Neural cell (in vitro differentiated cells): ENCODE measurements around the gene LRRC49. TPM values are rescaled to one million over a fixed set of nuclear protein-coding genes. Genes with fewer than 3 reads are reported as not detected.

Experiments used
- H2AFZ ChIP-seq: fragments of 200-600, 300-800 bp; sonication (generic), shearing (Covaris generic); 2 replicates; pipeline ENCODE4 v1.6.0; 2014; ENCODE audit warnings: low read depth, mild to moderate bottlenecking, antibody characterized with exemption, low read length, moderate library complexity
- H3F3A ChIP-seq: fragments of 200-600 bp; shearing (Covaris generic); 2 replicates; pipeline ENCODE4 v1.6.1; 2016; ENCODE audit warnings: mild to moderate bottlenecking, moderate library complexity, mixed read lengths, antibody characterized with exemption, low read length; ENCODE audit not compliant: insufficient read depth, poor library complexity, severe bottlenecking
- H3K27ac ChIP-seq: fragments of 200-600, 300-800 bp; sonication (generic), shearing (Covaris generic); 2 replicates; pipeline ENCODE4 v1.5.1; 2014; ENCODE audit warnings: mild to moderate bottlenecking, low read length, moderate library complexity
- H3K27me3 ChIP-seq: fragments of 300-800, 200-600 bp; sonication (generic), shearing (Covaris generic); 2 replicates; pipeline ENCODE4 v1.6.0; 2014; ENCODE audit warnings: mild to moderate bottlenecking, low read depth, low read length, moderate library complexity; ENCODE audit not compliant: insufficient read depth
- H3K36me3 ChIP-seq: fragments of 300-800, 200-600 bp; sonication (generic), shearing (Covaris generic); 2 replicates; pipeline ENCODE4 v1.5.1; 2014; ENCODE audit warnings: mild to moderate bottlenecking, antibody characterized with exemption, low read length, moderate library complexity; ENCODE audit not compliant: insufficient read depth
- H3K4me2 ChIP-seq: fragments of 300-800, 200-600 bp; sonication (generic), shearing (Covaris generic); 2 replicates; pipeline ENCODE4 v1.6.0; 2014; ENCODE audit warnings: mild to moderate bottlenecking, low read length
- H3K4me3 ChIP-seq: fragments of 300-800, 200-600 bp; sonication (generic), shearing (Covaris generic); 2 replicates; pipeline ENCODE4 v1.5.1; 2014; ENCODE audit warnings: mild to moderate bottlenecking, low read length, moderate library complexity
- H3K79me2 ChIP-seq: fragments of 200-600 bp; shearing (Covaris generic); replicated peaks from 2 replicates; pipeline ENCODE4 v1.6.0; 2014; ENCODE audit warnings: mild to moderate bottlenecking, low read length, moderate library complexity; ENCODE audit not compliant: insufficient read depth
- H3K9ac ChIP-seq: fragments of 300-800, 200-600 bp; sonication (generic), shearing (Covaris generic); 2 replicates; pipeline ENCODE4 v1.6.1; 2016; ENCODE audit warnings: mild to moderate bottlenecking, low read length, mixed read lengths
- H3K9me2 ChIP-seq: fragments of 200-600 bp; shearing (Covaris generic); 2 replicates; pipeline ENCODE4 v1.6.1; 2016; ENCODE audit warnings: mild to moderate bottlenecking, low read length, mixed read lengths; ENCODE audit not compliant: insufficient read depth
- H3K9me3 ChIP-seq: fragments of 200-600, 300-800 bp; sonication (generic), shearing (Covaris generic); 2 replicates; pipeline ENCODE4 v1.6.1; 2016; ENCODE audit warnings: mild to moderate bottlenecking, mixed run types, low read length, moderate library complexity, mixed read lengths
- H4K20me1 ChIP-seq: fragments of 200-600 bp; shearing (Covaris generic); 2 replicates; pipeline ENCODE4 v1.6.1; 2016; ENCODE audit warnings: mild to moderate bottlenecking, mixed run types; ENCODE audit not compliant: insufficient read depth
- EP300 ChIP-seq: fragments of 450-650 bp; conservative IDR thresholded peaks from 2 replicates; pipeline ENCODE4 v1.6.1; 2014; ENCODE audit warnings: antibody characterized with exemption, mild to moderate bottlenecking, moderate library complexity; ENCODE audit not compliant: poor library complexity, severe bottlenecking
- EZH2 ChIP-seq: fragments of 200-600, 300-800 bp; shearing (Covaris generic), sonication (generic); IDR thresholded peaks from 2 replicates; pipeline ENCODE4 v1.6.1; 2014; ENCODE audit warnings: antibody characterized with exemption, low read length, borderline replicate concordance, mild to moderate bottlenecking; ENCODE audit not compliant: insufficient read depth, poor library complexity, severe bottlenecking
- MXI1 ChIP-seq: fragments of 450-650 bp; conservative IDR thresholded peaks from 2 replicates; pipeline ENCODE4 v1.6.1; 2014; ENCODE audit warnings: antibody characterized with exemption, mild to moderate bottlenecking; ENCODE audit not compliant: poor library complexity, severe bottlenecking
- POLR2AphosphoS5 ChIP-seq: IDR thresholded peaks from 2 replicates; pipeline ENCODE4 v1.6.1; 2012
- RAD21 ChIP-seq: fragments of 450-650 bp; conservative IDR thresholded peaks from 2 replicates; pipeline ENCODE4 v1.6.1; 2014; ENCODE audit warnings: antibody characterized with exemption, mild to moderate bottlenecking, moderate library complexity
- TAF1 ChIP-seq: IDR thresholded peaks from 2 replicates; pipeline ENCODE4 v1.6.1; 2012; ENCODE audit warnings: low read depth
- polyA plus RNA-seq: library from polyadenylated mRNA; depleted of rRNA; stranded (reverse); fragments of >200 nt; gene quantifications from 2 replicates; pipeline ENCODE4 v1.2.3, GENCODE V29; 2014
- TF ChIP-seq, protein P1 (sequence below): IDR thresholded peaks from 2 replicates; pipeline ENCODE4 v1.6.1; 2012; ENCODE audit warnings: borderline replicate concordance
- TF ChIP-seq, protein P2 (sequence below): fragments of 450-650 bp; IDR thresholded peaks from 2 replicates; pipeline ENCODE4 v1.5.1; 2014; ENCODE audit warnings: antibody characterized with exemption, mild to moderate bottlenecking, moderate library complexity; ENCODE audit not compliant: poor library complexity, severe bottlenecking

Gene LRRC49
- polyA plus RNA-seq, 1 donor from 2014 or later, result 141 TPM

DNA sequence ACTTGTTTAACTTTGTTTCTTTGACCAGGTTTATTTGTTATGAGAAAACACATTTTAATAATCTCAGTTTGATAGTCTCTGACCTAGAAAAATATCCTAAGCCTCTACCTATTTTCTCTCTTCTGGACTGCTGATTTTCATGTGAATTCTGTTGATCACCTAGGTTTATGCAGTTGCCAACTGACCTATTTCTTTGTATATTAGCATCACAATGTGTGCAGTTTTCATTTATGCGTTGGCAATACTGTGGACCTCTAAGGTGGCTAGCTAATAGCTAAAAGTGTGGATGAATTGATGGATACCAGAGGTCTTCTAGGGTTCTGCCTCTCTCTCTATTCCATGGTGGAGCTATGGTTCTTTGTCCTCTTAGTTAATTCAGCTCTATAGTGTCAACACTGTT is 72.1 kb downstream of the LRRC49 start:
- Histone ChIP-seq H3F3A (no peaks in the 10 kb centered on the region), H3K36me3 (peaks cover 7% of the 10 kb centered on the region), H3K4me3 (no peak overlapping the region), H3K9ac (no peak overlapping the region), H2AFZ (no peak overlapping the region), H3K9me2 (no peaks in the 10 kb centered on the region), H3K4me2 (no peak overlapping the region), H3K79me2 (no peaks in the 10 kb centered on the region), H3K9me3 (no peaks in the 10 kb centered on the region), H3K27ac (no peak overlapping the region), H3K27me3 (no peaks in the 10 kb centered on the region), H4K20me1 (no peaks in the 10 kb centered on the region)
- TF ChIP-seq EP300 (no peak), RAD21 (no peak), MXI1 (no peak)

DNA sequence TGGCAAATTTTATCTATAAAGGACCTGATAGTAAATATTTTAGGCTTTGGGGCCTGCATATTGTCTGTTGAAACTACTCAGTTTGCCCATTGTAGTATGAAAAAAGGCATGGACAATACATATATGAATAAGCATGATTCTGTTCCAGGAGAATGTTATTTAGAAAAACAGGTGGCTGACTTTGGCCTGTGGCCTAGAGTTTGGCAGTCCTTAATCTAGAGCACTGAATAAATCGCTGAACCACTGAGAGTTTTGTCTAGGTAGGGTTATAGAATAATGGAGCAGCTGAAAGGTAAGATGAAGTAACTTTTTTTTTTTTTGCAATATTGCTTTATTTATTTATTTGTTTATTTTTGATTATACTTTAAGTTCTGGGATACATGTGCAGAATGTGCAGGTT is 75.0 kb downstream of the LRRC49 start:
- no peak overlapping the region for H3K27ac ChIP-seq
- H4K20me1 ChIP-seq, result no peaks in the 10 kb centered on the region
- H3F3A ChIP-seq, result no peaks in the 10 kb centered on the region
- no peak overlapping the region for H3K9ac ChIP-seq
- TF ChIP-seq POLR2AphosphoS5 (no peak), TAF1 (no peak), MXI1 (no peak), RAD21 (no peak), EP300 (no peak), EZH2 (no peak)
- TF ChIP-seq, protein P1, sequence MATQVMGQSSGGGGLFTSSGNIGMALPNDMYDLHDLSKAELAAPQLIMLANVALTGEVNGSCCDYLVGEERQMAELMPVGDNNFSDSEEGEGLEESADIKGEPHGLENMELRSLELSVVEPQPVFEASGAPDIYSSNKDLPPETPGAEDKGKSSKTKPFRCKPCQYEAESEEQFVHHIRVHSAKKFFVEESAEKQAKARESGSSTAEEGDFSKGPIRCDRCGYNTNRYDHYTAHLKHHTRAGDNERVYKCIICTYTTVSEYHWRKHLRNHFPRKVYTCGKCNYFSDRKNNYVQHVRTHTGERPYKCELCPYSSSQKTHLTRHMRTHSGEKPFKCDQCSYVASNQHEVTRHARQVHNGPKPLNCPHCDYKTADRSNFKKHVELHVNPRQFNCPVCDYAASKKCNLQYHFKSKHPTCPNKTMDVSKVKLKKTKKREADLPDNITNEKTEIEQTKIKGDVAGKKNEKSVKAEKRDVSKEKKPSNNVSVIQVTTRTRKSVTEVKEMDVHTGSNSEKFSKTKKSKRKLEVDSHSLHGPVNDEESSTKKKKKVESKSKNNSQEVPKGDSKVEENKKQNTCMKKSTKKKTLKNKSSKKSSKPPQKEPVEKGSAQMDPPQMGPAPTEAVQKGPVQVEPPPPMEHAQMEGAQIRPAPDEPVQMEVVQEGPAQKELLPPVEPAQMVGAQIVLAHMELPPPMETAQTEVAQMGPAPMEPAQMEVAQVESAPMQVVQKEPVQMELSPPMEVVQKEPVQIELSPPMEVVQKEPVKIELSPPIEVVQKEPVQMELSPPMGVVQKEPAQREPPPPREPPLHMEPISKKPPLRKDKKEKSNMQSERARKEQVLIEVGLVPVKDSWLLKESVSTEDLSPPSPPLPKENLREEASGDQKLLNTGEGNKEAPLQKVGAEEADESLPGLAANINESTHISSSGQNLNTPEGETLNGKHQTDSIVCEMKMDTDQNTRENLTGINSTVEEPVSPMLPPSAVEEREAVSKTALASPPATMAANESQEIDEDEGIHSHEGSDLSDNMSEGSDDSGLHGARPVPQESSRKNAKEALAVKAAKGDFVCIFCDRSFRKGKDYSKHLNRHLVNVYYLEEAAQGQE, result no peak
- TF ChIP-seq, protein P2, sequence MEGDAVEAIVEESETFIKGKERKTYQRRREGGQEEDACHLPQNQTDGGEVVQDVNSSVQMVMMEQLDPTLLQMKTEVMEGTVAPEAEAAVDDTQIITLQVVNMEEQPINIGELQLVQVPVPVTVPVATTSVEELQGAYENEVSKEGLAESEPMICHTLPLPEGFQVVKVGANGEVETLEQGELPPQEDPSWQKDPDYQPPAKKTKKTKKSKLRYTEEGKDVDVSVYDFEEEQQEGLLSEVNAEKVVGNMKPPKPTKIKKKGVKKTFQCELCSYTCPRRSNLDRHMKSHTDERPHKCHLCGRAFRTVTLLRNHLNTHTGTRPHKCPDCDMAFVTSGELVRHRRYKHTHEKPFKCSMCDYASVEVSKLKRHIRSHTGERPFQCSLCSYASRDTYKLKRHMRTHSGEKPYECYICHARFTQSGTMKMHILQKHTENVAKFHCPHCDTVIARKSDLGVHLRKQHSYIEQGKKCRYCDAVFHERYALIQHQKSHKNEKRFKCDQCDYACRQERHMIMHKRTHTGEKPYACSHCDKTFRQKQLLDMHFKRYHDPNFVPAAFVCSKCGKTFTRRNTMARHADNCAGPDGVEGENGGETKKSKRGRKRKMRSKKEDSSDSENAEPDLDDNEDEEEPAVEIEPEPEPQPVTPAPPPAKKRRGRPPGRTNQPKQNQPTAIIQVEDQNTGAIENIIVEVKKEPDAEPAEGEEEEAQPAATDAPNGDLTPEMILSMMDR, result no peak
- no peaks in the 10 kb centered on the region for H3K9me2 ChIP-seq
- no peak overlapping the region for H3K4me2 ChIP-seq
- no peaks in the 10 kb centered on the region for H3K79me2 ChIP-seq
- no peak overlapping the region for H2AFZ ChIP-seq
- no peaks in the 10 kb centered on the region for H3K27me3 ChIP-seq
- peaks cover 7% of the 10 kb centered on the region for H3K36me3 ChIP-seq
- no peak overlapping the region for H3K4me3 ChIP-seq
- no peaks in the 10 kb centered on the region for H3K9me3 ChIP-seq
